HUES64 (cell line): ENCODE data around the gene BCORL1.

Source experiments
- H3K27ac ChIP-seq: 2 replicates; pipeline ENCODE4 v1.7.0; 2013; ENCODE audit warnings: low read depth, low read length, inconsistent platforms
- H3K27me3 ChIP-seq: 2 replicates; pipeline ENCODE4 v1.6.1; 2013; ENCODE audit warnings: mild to moderate bottlenecking, low read length; ENCODE audit not compliant: insufficient read depth
- H3K36me3 ChIP-seq: 2 replicates; pipeline ENCODE4 v1.6.1; 2013; ENCODE audit warnings: mild to moderate bottlenecking, low read length; ENCODE audit not compliant: insufficient read depth
- H3K4me1 ChIP-seq: 2 replicates; pipeline ENCODE4 v1.6.1; 2013; ENCODE audit warnings: mild to moderate bottlenecking, low read length, moderate library complexity; ENCODE audit not compliant: insufficient read depth
- H3K4me3 ChIP-seq: 2 replicates; pipeline ENCODE4 v1.5.1; 2013; ENCODE audit warnings: mild to moderate bottlenecking, low read length, moderate library complexity
- H3K9ac ChIP-seq: 2 replicates; pipeline ENCODE4 v1.6.1; 2013; ENCODE audit warnings: mild to moderate bottlenecking, low read depth, low read length
- H3K9me3 ChIP-seq: 2 replicates; pipeline ENCODE4 v1.6.1; 2013; ENCODE audit warnings: low read depth, low read length; ENCODE audit not compliant: insufficient read depth
- whole genome bisulfite sequencing: fragments of 150-250, 120-280 bp; methylation state at CpG from one replicate; pipeline ENCODE4 v1.1.7; 2013; ENCODE audit warnings: missing lambda C conversion rate; 5-methylcytosine and 5-hydroxymethylcytosine counted together

Gene BCORL1

GRCh38 chrX:130083107-130083490 is 100.7 kb downstream of the BCORL1 start:
- WGBS = 9% methylated on average over 4 of the region's 7 CpGs
- H3K9me3 ChIP-seq = no peaks in the 10 kb centered on the region
- peaks cover 12% of the 10 kb centered on the region for H3K4me1 ChIP-seq
- no peaks in the 10 kb centered on the region for H3K36me3 ChIP-seq
- H3K4me3 ChIP-seq = no peak overlapping the region
- H3K27ac ChIP-seq = no peak overlapping the region
- no peak overlapping the region for H3K9ac ChIP-seq
- no peaks in the 10 kb centered on the region for H3K27me3 ChIP-seq

GRCh38 chrX:130083656-130084382 is 101.4 kb downstream of the BCORL1 start:
- Histone ChIP-seq H3K4me1 (peaks cover 12% of the 10 kb centered on the region), H3K9me3 (no peaks in the 10 kb centered on the region), H3K27me3 (no peaks in the 10 kb centered on the region), H3K4me3 (no peak overlapping the region), H3K27ac (no peak overlapping the region), H3K9ac (no peak overlapping the region), H3K36me3 (no peaks in the 10 kb centered on the region)
- 77% methylated on average over 15 of the region's 15 CpGs for WGBS

DNA sequence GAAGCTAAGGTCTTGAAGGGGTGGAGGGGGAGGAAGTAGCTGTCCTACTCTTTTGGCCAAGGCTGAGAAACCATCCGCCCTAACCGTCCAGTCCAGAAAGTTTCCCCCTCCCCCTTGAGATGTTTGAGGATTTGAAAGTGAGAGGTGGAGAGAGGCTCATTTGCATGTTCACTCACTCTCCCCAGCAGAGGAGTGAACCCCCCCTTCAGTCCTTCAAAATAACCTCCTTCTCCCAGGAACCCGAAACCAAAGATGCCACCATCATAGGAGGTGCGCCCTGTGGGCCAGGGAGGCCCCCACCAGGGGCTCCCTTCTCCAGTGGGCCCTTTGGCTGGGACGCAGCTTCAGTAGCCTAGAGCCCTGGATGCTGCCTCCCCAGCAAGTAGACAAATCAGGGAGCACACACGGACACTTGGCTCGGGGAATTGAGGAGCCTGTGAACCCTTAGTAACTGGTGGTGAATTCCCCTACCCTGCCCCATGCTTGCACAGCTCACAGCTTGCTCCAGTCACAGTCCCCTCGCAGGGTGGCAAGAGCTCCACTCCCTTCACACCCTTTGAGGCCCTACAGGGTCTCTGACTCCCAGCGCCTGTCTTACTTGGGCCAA is 102.3 kb downstream of the BCORL1 start:
- 89% methylated on average over 7 of the region's 9 CpGs for WGBS
- Histone ChIP-seq H3K4me1 (peaks cover 12% of the 10 kb centered on the region), H3K36me3 (no peaks in the 10 kb centered on the region), H3K9ac (no peak overlapping the region), H3K4me3 (no peak overlapping the region), H3K9me3 (no peaks in the 10 kb centered on the region), H3K27ac (no peak overlapping the region), H3K27me3 (no peaks in the 10 kb centered on the region)

DNA sequence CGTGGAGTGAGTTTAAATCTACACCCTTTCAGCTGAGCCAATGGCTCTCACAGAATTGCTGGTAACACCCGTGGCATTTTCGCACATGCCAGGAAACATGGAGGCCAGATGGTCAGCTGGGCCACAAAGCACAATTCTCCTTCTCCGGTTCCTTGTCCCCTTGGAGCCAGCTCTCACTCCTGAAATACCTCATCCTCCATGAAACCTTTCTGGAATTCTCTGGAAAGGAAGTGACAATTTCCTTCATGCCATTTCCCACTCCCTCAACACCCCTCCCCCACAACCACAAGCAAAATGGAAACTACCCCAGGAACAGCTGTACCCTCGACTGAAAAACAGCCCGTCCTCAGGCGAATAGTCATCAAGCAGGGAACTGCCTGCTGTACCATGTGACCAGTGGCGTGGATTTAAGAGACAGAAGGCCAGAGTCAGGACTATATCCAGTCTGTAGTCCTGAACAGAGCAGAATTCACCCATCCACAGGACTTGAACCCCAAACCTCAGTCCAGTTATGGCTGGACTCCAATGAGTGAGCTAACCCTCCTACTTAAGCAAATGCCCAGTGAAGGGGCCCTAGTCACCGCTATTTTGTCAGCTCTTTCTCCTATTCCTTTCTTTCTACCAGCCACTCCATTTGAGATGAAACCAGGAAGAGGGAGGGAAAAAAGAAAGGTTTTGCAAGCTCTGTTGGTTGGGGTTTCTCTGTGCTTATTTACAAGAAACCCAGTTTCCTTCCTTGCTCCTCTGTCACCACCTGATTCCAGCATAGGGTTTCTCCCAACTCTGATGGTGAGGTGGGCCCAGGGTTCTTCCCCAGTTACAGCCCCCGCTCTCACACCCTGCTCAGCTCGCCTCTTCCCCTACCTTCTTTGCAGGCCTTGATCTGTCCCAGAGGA is 103.4 kb downstream of the BCORL1 start:
- Histone ChIP-seq H3K9ac (no peak overlapping the region), H3K27ac (no peak overlapping the region), H3K36me3 (no peaks in the 10 kb centered on the region), H3K27me3 (no peaks in the 10 kb centered on the region), H3K4me3 (no peak overlapping the region), H3K4me1 (peaks cover 12% of the 10 kb centered on the region), H3K9me3 (no peaks in the 10 kb centered on the region)
- 90% methylated on average over 9 of the region's 11 CpGs for WGBS

DNA sequence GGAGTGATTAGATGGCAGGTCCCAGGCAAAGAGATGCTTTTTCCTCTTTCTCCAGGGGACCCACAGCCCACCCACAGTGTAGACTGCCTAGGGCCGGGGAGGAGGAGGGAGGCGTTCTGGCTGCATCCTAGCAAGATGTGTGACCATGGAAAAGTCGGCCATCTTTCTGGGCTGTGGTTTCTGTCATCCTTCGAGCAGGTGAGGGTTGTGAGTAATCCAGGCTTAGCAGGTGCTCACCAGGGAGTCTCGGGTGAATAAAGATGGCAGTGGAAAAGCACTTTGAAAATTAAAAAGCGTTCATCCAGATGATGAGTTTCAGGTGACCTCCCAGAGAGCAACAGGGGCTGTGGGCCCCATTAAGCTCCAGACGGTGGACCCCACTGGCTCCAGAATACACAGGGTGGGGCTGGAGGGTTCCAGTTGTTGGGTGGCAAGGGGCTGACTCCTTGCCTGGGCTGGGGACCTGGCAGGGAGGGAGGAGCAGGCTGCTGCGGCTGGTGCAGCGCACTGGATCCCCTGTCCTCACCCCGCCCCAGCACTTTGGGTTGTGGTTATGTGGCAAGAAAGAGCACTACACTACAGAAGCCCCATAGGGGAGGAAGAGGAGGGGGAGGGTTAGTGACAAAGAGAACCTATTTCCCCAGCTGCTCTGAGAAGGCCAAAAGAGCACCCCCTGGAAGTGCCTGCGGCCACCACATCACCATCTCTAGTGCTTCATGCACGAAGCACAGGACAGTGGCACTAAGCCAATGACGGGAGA is 104.2 kb downstream of the BCORL1 start:
- H3K4me3 ChIP-seq = no peak overlapping the region
- H3K27me3 ChIP-seq = no peaks in the 10 kb centered on the region
- H3K9ac ChIP-seq = no peak overlapping the region
- H3K9me3 ChIP-seq = no peaks in the 10 kb centered on the region
- H3K36me3 ChIP-seq = no peaks in the 10 kb centered on the region
- H3K4me1 ChIP-seq = peaks cover 12% of the 10 kb centered on the region
- H3K27ac ChIP-seq = no peak overlapping the region
- WGBS = 76% methylated on average over 9 of the region's 13 CpGs

- no peaks in the 10 kb centered on the region for H3K36me3 ChIP-seq
- H3K27ac ChIP-seq = no peak overlapping the region
- H3K9me3 ChIP-seq = no peaks in the 10 kb centered on the region
- H3K27me3 ChIP-seq = no peaks in the 10 kb centered on the region
- H3K4me3 ChIP-seq = no peak overlapping the region
- WGBS = 94% methylated on average over 1 of the region's 3 CpGs
- no peaks in the 10 kb centered on the region for H3K4me1 ChIP-seq
- H3K9ac ChIP-seq = no peak overlapping the region
Measured at GRCh38 chrX:130090364-130090763, 107.9 kb downstream of the BCORL1 start.

DNA sequence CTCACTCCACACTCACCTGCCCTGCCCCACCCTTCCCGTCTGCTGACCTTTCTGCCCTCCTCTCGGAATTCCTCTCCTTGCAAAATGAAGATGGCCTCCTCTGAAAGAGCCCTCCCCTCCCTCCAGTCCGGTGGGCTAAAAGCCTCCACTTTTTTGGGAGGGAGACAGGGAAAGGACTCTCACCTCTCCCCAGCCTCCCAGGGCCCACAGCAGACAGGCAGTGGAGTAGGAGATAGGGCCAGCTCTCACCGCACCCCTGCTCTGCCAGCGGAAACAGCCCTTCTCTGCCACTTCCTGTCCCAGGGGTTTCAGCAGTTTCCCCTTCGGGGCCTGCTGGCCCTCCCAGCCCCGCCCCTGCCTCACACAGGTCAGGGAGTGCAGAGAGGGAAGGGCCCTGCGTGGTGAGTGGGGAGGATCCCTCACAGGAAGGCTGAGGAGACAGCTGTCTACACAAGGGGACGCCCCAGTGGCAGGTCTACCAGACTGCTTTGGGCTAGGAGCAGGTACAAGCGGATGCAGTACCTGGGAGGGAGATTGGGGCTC is 109.6 kb downstream of the BCORL1 start:
- H3K27ac ChIP-seq = no peak overlapping the region
- no peak overlapping the region for H3K4me3 ChIP-seq
- WGBS = 42% methylated on average over 5 of the region's 10 CpGs
- H3K9ac ChIP-seq = no peak overlapping the region
- no peaks in the 10 kb centered on the region for H3K27me3 ChIP-seq
- H3K4me1 ChIP-seq = no peaks in the 10 kb centered on the region
- H3K9me3 ChIP-seq = no peaks in the 10 kb centered on the region
- no peaks in the 10 kb centered on the region for H3K36me3 ChIP-seq

- no peaks in the 10 kb centered on the region for H3K27me3 ChIP-seq
- H3K4me1 ChIP-seq = no peaks in the 10 kb centered on the region
- no peak overlapping the region for H3K4me3 ChIP-seq
- no peaks in the 10 kb centered on the region for H3K9me3 ChIP-seq
- no peak overlapping the region for H3K27ac ChIP-seq
- H3K36me3 ChIP-seq = no peaks in the 10 kb centered on the region
- no peak overlapping the region for H3K9ac ChIP-seq
- WGBS = 100% methylated on average over 2 of the region's 2 CpGs
Measured at GRCh38 chrX:130093271-130093670, 110.8 kb downstream of the BCORL1 start.

DNA sequence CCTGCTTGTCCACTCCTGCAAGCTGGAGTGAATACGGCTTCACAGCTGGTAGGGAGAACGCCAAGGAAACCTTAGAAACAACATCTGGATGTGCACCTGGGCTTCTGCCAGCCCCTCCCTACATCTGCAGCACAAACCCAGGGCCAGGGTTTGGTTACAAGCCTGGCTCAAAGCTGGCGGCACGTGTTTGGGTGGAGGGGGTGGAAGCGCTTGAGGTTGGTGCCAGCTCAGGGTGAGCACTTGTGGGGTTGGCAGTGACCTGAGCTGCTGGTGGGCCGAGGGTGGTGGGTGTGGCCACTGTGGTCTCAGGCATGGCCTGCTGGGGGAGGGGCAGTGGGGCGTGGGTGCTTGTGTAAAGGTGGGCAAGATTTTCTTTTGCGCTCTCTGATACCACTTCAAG is 112.3 kb downstream of the BCORL1 start:
- Histone ChIP-seq H3K27me3 (no peaks in the 10 kb centered on the region), H3K4me3 (no peak overlapping the region), H3K9ac (no peak overlapping the region), H3K4me1 (no peaks in the 10 kb centered on the region), H3K9me3 (no peaks in the 10 kb centered on the region), H3K27ac (no peak overlapping the region), H3K36me3 (no peaks in the 10 kb centered on the region)
- 84% methylated on average over 8 of the region's 8 CpGs for WGBS

DNA sequence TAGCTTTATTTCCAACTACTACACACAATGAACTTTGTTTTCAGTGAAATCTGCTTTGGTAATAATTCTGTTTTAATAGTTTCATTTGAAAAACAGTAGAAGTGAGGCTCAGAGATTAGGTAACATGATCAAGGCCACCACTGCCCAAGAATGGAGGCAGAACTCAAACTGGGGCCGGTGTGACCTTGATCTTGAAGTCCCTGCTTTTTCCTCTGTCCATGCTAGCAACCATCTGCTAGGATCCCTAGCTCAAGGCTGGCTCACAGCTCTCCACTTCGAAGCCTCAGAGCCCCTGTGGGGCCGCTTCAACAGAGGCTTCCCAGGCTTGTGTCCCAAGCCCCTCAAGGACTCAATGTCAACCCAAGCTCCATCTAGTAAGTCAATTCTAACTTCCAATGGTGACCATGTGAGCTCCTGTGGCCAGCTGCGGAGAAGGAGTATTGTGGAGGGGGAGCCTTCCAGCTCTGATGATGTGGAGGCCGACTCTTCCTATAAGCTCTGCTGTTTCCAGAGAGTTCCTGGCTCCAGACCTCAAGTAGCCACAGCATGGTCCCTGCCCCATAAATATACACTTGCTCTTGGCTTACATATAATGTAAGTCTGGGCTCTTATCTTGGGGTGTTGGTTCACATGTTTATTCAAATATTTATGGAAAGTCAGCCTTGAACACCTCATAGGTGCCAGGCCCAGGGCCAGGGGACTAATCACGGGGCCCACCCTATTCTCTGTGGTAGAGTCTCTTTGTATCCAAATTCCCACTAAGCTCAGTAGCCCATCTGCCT is 113.0 kb downstream of the BCORL1 start:
- Histone ChIP-seq H3K9me3 (no peaks in the 10 kb centered on the region), H3K36me3 (no peaks in the 10 kb centered on the region), H3K4me1 (no peaks in the 10 kb centered on the region), H3K27ac (no peak overlapping the region), H3K27me3 (no peaks in the 10 kb centered on the region), H3K4me3 (no peak overlapping the region), H3K9ac (no peak overlapping the region)
- 86% methylated on average over 5 of the region's 6 CpGs for WGBS
